B cell (primary cell): ENCODE measurements around the gene ZFPM1. TPM values are rescaled to one million over a fixed set of nuclear protein-coding genes. Genes with fewer than 3 reads are reported as not detected.

ENCODE experiments used
- ATAC-seq: fragments of 200-7000 bp; cut with Tn5 transposase; one replicate; pipeline ENCODE4 v1.10.0; 2021; ENCODE audit warnings: low read depth, mild to moderate bottlenecking, moderate number of reproducible peaks, moderate library complexity
- CTCF ChIA-PET: fragments of 350-600 bp; sonication (Branson Sonifier 250); formaldehyde crosslinking; loops from one replicate; lab custom pipeline; 2021; ENCODE audit warnings: antibody characterized with exemption, inconsistent platforms; lab: Charles Lee
- POLR2A ChIA-PET: fragments of 350-600 bp; sonication (Branson Sonifier 250); formaldehyde crosslinking; loops from one replicate; lab custom pipeline; 2021; ENCODE audit warnings: antibody characterized with exemption; lab: Charles Lee
- DNase-seq: peaks from one replicate; pipeline ENCODE4 v3.0.0; 2013
- H2AFZ ChIP-seq: 2 replicates; pipeline ENCODE4 v1.6.1; 2012; ENCODE audit warnings: mild to moderate bottlenecking, low read depth, low read length; ENCODE audit not compliant: insufficient read depth, poor library complexity, severe bottlenecking
- H3K27ac ChIP-seq, 2 donors: 1 replicate in 1 of 2; 2 replicates in 1 of 2; pipeline ENCODE4 v1.5.1; 2012 to 2013; ENCODE audit warnings: low read length in 2 of 2, mild to moderate bottlenecking in 2 of 2, moderate library complexity in 1 of 2
- H3K27me3 ChIP-seq, 4 experiments: fragments of 200-600 bp in 1 of 4; sonication (generic) in 1 of 4; replicated peaks in 1 of 4; 1 replicate in 2 of 4; 2 replicates in 2 of 4; pipeline versions ENCODE4 v1.6.1 to v1.7.0; 2013 to 2016; ENCODE audit warnings: low read length in 3 of 4, mild to moderate bottlenecking in 2 of 4, mixed read lengths in 1 of 4, moderate library complexity in 1 of 4; ENCODE audit not compliant: insufficient read depth in 4 of 4, control insufficient read depth in 3 of 4; ENCODE audit errors: control extremely low read depth in 1 of 4
- H3K36me3 ChIP-seq, 2 experiments: replicated peaks in 1 of 2; 1 replicate in 1 of 2; 2 replicates in 1 of 2; pipeline versions ENCODE4 v1.6.1 to v1.7.1; 2013; ENCODE audit warnings: low read length in 1 of 2; ENCODE audit not compliant: insufficient read depth in 2 of 2, control insufficient read depth in 1 of 2; ENCODE audit errors: control extremely low read depth in 1 of 2, extremely low read depth in 1 of 2
- H3K4me1 ChIP-seq, 2 donors: fragments of 200-600 bp in 1 of 2; sonication (generic) in 1 of 2; 1 replicate in 1 of 2; 2 replicates in 1 of 2; pipeline versions ENCODE4 v1.5.1 to v1.6.1; 2013 to 2017; ENCODE audit warnings: low read length in 2 of 2; ENCODE audit not compliant: control insufficient read depth in 2 of 2, insufficient read depth in 2 of 2
- H3K4me2 ChIP-seq: replicated peaks from 2 replicates; pipeline ENCODE3; 2012; ENCODE audit warnings: mild to moderate bottlenecking, low read depth, low read length; ENCODE audit not compliant: poor library complexity, severe bottlenecking
- H3K4me3 ChIP-seq, 5 experiments: fragments of 200-600 bp in 1 of 5; sonication (generic) in 1 of 5; 1 replicate in 3 of 5; 2 replicates in 2 of 5; pipeline versions ENCODE4 v1.5.1 to v1.7.0; 2011 to 2016; ENCODE audit warnings: low read length in 4 of 5, mild to moderate bottlenecking in 4 of 5, low read depth in 2 of 5, control low read depth in 1 of 5, moderate library complexity in 1 of 5; ENCODE audit not compliant: insufficient read depth in 1 of 5; ENCODE audit errors: control extremely low read depth in 1 of 5, extremely low read depth in 1 of 5
- H3K79me2 ChIP-seq: fragments of 200-600 bp; sonication (generic); one replicate; pipeline ENCODE4 v1.6.0; 2016; ENCODE audit warnings: low read length; ENCODE audit not compliant: control insufficient read depth, insufficient read depth
- H3K9ac ChIP-seq: fragments of 200-600 bp; sonication (generic); 2 replicates; pipeline ENCODE4 v1.6.1; 2017; ENCODE audit warnings: mild to moderate bottlenecking, low read length, moderate library complexity
- H3K9me3 ChIP-seq, 3 donors: one replicate each; pipeline versions ENCODE4 v1.6.1 to v1.7.1; 2013; ENCODE audit warnings: low read length in 2 of 3; ENCODE audit not compliant: control insufficient read depth in 2 of 3, insufficient read depth in 1 of 3; ENCODE audit errors: control extremely low read depth in 1 of 3
- H4K20me1 ChIP-seq: 2 replicates; pipeline ENCODE4 v1.6.0; 2012; ENCODE audit warnings: mild to moderate bottlenecking, low read length; ENCODE audit not compliant: insufficient read depth, control insufficient read depth, poor library complexity, severe bottlenecking
- H3K27ac Mint-ChIP-seq: one replicate; pipeline ENCODE4 v1.8.0; 2021; ENCODE audit warnings: mixed read lengths
- H3K27me3 Mint-ChIP-seq: one replicate; pipeline ENCODE4 v1.8.0; 2021; ENCODE audit warnings: mixed read lengths
- H3K4me1 Mint-ChIP-seq: one replicate; pipeline ENCODE4 v1.8.0; 2021; ENCODE audit warnings: mixed read lengths
- H3K4me3 Mint-ChIP-seq: one replicate; pipeline ENCODE4 v1.8.0; 2021; ENCODE audit warnings: mixed read lengths
- H3K9me3 Mint-ChIP-seq: one replicate; pipeline ENCODE4 v1.8.0; 2022; ENCODE audit warnings: mixed read lengths; ENCODE audit not compliant: insufficient read depth
- CTCF ChIP-seq: fragments of 200-600 bp; IDR thresholded peaks from one replicate; pipeline ENCODE4 v1.8.0; 2022; ENCODE audit warnings: antibody characterized with exemption, mild to moderate bottlenecking
- EZH2 ChIP-seq: IDR thresholded peaks from 2 replicates; pipeline ENCODE4 v1.6.1; 2012; ENCODE audit warnings: borderline replicate concordance, low read depth, mild to moderate bottlenecking, moderate library complexity, low read length; ENCODE audit not compliant: insufficient read depth, poor library complexity, severe bottlenecking
- WGBS: methylation state at CpG from one replicate; pipeline ENCODE4 v1.1.5; 2013; ENCODE audit warnings: missing lambda C conversion rate; ENCODE audit not compliant: insufficient coverage; 5-methylcytosine and 5-hydroxymethylcytosine counted together
- intact Hi-C: fragments of 100-400 bp; cut with micrococcal nuclease; formaldehyde crosslinking; loops from one replicate; pipeline ENCODE4 v1.10.0; 2022
- polyA plus RNA-seq: library from polyadenylated mRNA; depleted of rRNA; stranded (reverse); fragments of >200 nt; gene quantifications from 2 replicates; pipeline ENCODE4 v1.2.3, GENCODE V29; 2012
- total RNA-seq, 2 donors: library from RNA; stranded (reverse); fragments of 120-200 nt in 1 of 2; gene quantifications; 1 replicate in 1 of 2; 2 replicates in 1 of 2; pipeline versions ENCODE4 v1.2.3 to v1.2.4, GENCODE V29; 2013 to 2022

ZFPM1 gene
- total and polyA plus RNA-seq, 2 donors (not counting 1 experiment from before 2014, with no cell fraction given), result 4.3 to 34.6 TPM

- ATAC-seq, result no peak
- H3K4me1 ChIP-seq, result peaks cover 17 to 18% of the 10 kb centered on the region in 2 donors
- H2AFZ ChIP-seq, result peak overlapping the region; percentile 84
- H3K27me3 ChIP-seq, result no peaks in the 10 kb centered on the region
- intact Hi-C loops, result loop anchor here (1.0 to 5.0 kb wide), 5 partner anchors 36 to 803 kb away; partner anchors contain the start of genes KLHDC4 and ZFPM1
- H3K4me3 ChIP-seq, result peak overlapping the region; percentile 55 to 76 (median 73)
- H3K9me3 ChIP-seq, result no peaks in the 10 kb centered on the region
- TF ChIP-seq CTCF (no peak), EZH2 (no peak)
- peaks cover 50% of the 10 kb centered on the region for H3K79me2 ChIP-seq
- peak overlapping the region; percentile 80 for H3K27ac Mint-ChIP-seq
- H3K9me3 Mint-ChIP-seq, result no peaks in the 10 kb centered on the region
- no peaks in the 10 kb centered on the region for H3K27me3 Mint-ChIP-seq
- under 1% methylated on average over 35 of the region's 35 CpGs for WGBS
- peak overlapping the region; percentile 52 to 78 for H3K27ac ChIP-seq
- H4K20me1 ChIP-seq, result peaks cover 51% of the 10 kb centered on the region
- peak overlapping the region; percentile 84 for H3K4me3 Mint-ChIP-seq
- H3K4me2 ChIP-seq, result peak overlapping the region; percentile 92
- CTCF ChIA-PET, result interaction anchor here (0.6 to 2.4 kb wide), 13 partner anchors 8 to 1294 kb away, joined by 3 to 9 read pairs (median 4); partner anchors contain the start of genes IL17C and KLHDC4
- POLR2A ChIA-PET, result interaction anchor here (0.5 to 1.7 kb wide), 5 partner anchors 81 to 805 kb away, joined by 3 to 7 read pairs (median 3); partner anchors contain the start of gene KLHDC4
- peak overlapping the region; percentile 81 for H3K9ac ChIP-seq
- DNase-seq, result no peak
- peaks cover 25% of the 10 kb centered on the region for H3K4me1 Mint-ChIP-seq
- H3K36me3 ChIP-seq, result peaks cover 0 to 2% of the 10 kb centered on the region in 2 experiments
These were observed 117.6 kb downstream of the ZFPM1 start for GRCh38 chr16:88570691-88571092.

DNA sequence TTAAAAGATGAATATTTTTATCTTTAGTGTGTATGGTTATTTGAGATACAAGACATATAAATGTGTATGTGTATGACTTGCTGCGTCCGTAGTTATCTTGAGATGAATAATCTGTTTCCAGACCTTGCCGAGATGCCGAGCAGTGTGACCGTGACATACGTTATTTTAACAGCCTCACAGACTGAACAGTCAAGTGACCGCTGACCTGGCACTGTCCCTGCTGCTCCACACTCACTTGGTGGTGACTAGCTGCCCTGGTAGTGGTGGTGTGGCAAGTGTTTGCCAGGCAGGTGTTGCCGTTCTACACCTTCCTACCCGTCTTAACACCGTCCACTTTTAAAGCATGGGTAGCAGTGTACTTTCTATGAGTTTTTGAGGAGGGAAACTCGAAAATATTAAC is 122.2 kb downstream of the ZFPM1 start:
- ATAC-seq (no peak), DNase-seq (no peak)
- WGBS, result 100% methylated on average over 6 of the region's 11 CpGs
- H3K4me3 Mint-ChIP-seq, result no peak overlapping the region
- peaks cover 23% of the 10 kb centered on the region for H3K4me1 Mint-ChIP-seq
- H3K4me3 ChIP-seq, result no peak overlapping the region
- H3K27ac Mint-ChIP-seq, result no peak overlapping the region
- peaks cover 0 to 37% of the 10 kb centered on the region in 2 experiments for H3K36me3 ChIP-seq
- TF ChIP-seq CTCF (no peak), EZH2 (no peak)
- H3K9ac ChIP-seq, result no peak overlapping the region
- intact Hi-C loops, result no loop called here
- H3K27me3 Mint-ChIP-seq, result no peaks in the 10 kb centered on the region
- POLR2A ChIA-PET, result no interaction called here
- H4K20me1 ChIP-seq, result peaks cover 96% of the 10 kb centered on the region
- peaks cover 96% of the 10 kb centered on the region for H3K79me2 ChIP-seq
- H3K9me3 ChIP-seq, result no peaks in the 10 kb centered on the region
- H3K4me1 ChIP-seq, result peaks cover 10 to 12% of the 10 kb centered on the region in 2 donors
- no peak overlapping the region for H3K4me2 ChIP-seq
- H3K9me3 Mint-ChIP-seq, result no peaks in the 10 kb centered on the region
- H3K27me3 ChIP-seq, result no peaks in the 10 kb centered on the region
- no peak overlapping the region for H3K27ac ChIP-seq
- CTCF ChIA-PET, result interaction anchor here (0.6 kb wide), 1 partner anchor 113 kb away, joined by 4 read pairs; no protein-coding TSS in a partner anchor
- H2AFZ ChIP-seq, result no peak overlapping the region
